ENCODE measurements around the gene PLD3. TPM values are rescaled to one million over a fixed set of nuclear protein-coding genes. Genes with fewer than 3 reads are reported as not detected.

The PLD3 gene
- total RNA-seq, 4 donors from 2014 or later: 61.9 to 210 (median 162) TPM

DNA sequence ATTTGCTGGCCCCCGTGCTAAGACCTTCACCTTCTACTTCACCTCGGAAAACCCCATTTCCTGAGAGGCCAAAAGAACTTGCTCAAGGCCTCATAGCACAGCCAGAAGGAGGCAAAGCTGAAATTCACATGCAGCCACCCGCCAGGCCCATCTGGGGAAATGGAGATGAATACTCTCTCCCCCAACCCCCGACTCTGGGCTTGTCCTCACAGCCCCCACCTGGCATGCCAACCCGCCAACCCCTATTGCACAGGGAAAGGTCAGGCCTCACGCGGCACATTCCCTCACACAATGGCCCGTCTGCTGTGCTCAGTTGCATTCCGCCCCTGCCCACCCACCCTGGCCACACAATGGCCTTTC is 61.5 kb downstream of the PLD3 start:
- Histone ChIP-seq H3K9me3 (no peaks in the 10 kb centered on the region), H3K27me3 (no peaks in the 10 kb centered on the region), H3K4me1 (no peaks in the 10 kb centered on the region), H3K4me3 (no peak overlapping the region), H3K27ac (peak overlapping the region in 1 of 4 donors; percentile 36), H3K36me3 (no peaks in the 10 kb centered on the region)
- DNase-seq: no peak
- TF ChIP-seq POLR2A (IDR thresholded peaks at IDR 0.05): no peak

DNA sequence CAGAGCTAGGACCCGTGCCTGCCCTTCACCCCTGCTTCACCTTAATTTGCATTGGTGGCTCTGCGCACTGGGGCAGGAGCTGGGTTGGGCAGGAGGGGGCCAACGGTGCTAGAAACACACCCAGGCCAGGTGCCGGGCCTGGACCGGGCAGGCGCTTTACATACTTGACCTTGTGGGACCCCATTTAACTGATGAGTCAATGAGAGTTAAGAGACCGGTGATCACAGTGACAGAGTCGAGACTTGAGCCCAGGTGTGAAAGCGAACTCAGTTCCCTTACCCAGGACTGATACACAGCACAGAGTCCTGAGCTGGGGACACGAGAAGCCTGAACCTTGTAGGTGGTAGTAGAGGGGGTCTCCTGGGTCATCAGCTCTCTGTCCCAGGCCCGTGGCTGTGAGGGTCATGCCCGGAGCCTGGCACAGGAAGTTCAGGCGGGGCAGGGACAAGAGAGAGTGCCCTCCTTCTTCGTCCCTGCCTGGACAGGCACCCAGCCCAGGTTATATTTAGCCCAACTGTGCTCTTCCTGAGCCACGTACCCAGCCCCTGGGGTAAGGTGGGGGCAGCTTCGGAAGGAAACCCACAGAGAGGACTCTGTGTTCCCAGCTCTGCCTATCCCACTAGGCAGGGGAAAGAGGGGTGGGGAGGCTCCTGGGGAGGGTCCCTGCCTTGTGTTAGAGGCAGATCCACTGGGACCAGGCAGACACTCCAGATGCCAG is 62.8 kb downstream of the PLD3 start:
- Histone ChIP-seq H3K27ac (peak overlapping the region in 2 of 4 donors; percentile 4 to 52), H3K9me3 (no peaks in the 10 kb centered on the region), H3K36me3 (no peaks in the 10 kb centered on the region), H3K4me1 (no peaks in the 10 kb centered on the region), H3K4me3 (no peak overlapping the region), H3K27me3 (no peaks in the 10 kb centered on the region)
- TF ChIP-seq, protein P1, sequence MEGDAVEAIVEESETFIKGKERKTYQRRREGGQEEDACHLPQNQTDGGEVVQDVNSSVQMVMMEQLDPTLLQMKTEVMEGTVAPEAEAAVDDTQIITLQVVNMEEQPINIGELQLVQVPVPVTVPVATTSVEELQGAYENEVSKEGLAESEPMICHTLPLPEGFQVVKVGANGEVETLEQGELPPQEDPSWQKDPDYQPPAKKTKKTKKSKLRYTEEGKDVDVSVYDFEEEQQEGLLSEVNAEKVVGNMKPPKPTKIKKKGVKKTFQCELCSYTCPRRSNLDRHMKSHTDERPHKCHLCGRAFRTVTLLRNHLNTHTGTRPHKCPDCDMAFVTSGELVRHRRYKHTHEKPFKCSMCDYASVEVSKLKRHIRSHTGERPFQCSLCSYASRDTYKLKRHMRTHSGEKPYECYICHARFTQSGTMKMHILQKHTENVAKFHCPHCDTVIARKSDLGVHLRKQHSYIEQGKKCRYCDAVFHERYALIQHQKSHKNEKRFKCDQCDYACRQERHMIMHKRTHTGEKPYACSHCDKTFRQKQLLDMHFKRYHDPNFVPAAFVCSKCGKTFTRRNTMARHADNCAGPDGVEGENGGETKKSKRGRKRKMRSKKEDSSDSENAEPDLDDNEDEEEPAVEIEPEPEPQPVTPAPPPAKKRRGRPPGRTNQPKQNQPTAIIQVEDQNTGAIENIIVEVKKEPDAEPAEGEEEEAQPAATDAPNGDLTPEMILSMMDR (IDR thresholded peaks at IDR 0.05): no peak
- no peak for TF ChIP-seq POLR2A (IDR thresholded peaks at IDR 0.05)
- no peak for DNase-seq

DNA sequence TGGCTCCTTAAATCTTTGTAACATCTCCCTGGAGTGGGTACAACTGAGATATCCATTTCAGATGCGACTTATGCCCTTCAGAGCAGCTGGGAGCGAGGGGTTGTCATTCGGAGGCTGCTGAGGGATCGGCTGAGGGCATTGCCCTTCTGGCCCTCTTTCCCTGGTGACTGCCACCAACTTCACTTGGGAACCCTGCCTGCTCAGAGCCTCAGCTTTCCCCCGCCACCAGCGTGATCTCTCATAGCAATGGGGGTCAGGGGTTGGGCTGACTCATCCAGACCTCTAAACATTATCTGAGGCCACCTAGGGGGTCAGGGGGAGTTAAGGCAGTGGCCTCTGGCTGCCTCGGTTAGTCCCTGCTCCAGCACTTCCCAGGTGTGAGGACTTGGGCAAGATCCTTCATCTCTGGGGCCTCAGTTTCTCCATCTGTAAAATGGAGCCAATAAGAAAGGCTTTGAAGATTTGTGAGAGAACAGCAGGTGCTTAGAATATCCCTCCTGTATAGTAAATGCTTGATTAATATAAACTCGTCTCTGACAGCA is 63.5 kb downstream of the PLD3 start:
- no peak overlapping the region for H3K4me3 ChIP-seq
- no peaks in the 10 kb centered on the region for H3K27me3 ChIP-seq
- TF ChIP-seq, protein P1 (IDR thresholded peaks at IDR 0.05): no peak
- no peak for TF ChIP-seq POLR2A (IDR thresholded peaks at IDR 0.05)
- H3K4me1 ChIP-seq: peaks cover 0 to 1% (median 0%) of the 10 kb centered on the region in 4 donors
- no peaks in the 10 kb centered on the region for H3K9me3 ChIP-seq
- no peak overlapping the region for H3K27ac ChIP-seq
- DNase-seq: no peak
- H3K36me3 ChIP-seq: no peaks in the 10 kb centered on the region

DNA sequence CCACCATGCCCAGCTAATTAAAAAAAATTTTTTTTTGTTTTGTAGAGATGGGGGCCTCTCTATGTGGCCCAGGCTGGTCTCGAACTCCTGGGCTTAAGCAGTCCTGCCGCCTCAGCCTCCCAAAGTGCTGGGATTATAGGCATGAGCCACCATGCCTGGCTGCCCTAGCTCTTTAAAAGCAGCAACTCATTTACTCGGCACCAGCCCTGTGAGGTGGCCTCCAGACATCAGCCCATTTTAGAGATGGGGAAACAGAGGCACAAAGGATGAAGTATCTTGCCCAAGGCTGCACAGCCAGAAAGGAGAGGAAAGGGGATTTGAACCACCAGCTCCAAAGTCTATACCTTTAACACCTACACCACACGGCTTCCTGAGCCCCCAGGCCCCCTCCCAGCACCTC is 64.4 kb downstream of the PLD3 start:
- Histone ChIP-seq H3K27me3 (no peaks in the 10 kb centered on the region), H3K4me3 (no peak overlapping the region), H3K4me1 (peaks cover 0 to 9% (median 0%) of the 10 kb centered on the region in 4 donors), H3K9me3 (no peaks in the 10 kb centered on the region), H3K36me3 (no peaks in the 10 kb centered on the region), H3K27ac (no peak overlapping the region)
- DNase-seq: no peak
- TF ChIP-seq, protein P1 (IDR thresholded peaks at IDR 0.05): no peak
- TF ChIP-seq POLR2A (IDR thresholded peaks at IDR 0.05): no peak

DNA sequence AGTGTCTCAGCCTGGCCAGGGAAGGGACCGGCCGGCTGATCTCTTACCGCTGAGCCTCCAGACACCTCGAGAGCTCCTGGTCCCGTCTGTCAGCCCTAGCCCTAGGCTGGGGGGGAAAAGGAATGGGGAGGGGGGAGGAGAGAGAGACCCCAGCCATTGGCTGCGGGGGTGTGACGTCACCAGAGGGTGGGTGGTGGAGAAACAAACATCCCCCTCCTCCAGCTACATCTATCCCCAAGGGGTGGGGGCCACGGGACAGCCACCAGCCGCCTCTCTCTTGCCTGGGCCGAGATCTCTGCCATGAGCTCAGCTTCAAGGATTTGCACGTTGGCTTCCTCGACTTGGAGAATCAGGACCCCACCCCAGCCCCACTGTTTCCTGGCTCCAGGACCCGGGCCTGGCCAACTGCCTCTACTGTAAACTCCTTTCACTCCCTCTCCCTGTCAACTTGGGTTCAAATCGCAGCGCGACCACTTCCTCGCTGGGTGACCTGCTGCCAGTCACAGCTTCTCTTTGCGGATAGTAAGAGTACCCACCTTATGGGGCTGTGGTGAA is 64.9 kb downstream of the PLD3 start, which contains the start of gene PRX:
Gene PRX (minus strand): TSS at position 88 of the 555 bp plus-strand sequence. CDS start 5,446 bp downstream, outside the sequence.
- Histone ChIP-seq H3K4me1 (peaks cover 0 to 9% (median 0%) of the 10 kb centered on the region in 4 donors), H3K4me3 (no peak within 1 kb of the TSS), H3K27ac (no peak within 1 kb of the TSS), H3K27me3 (no peaks in the 10 kb centered on the region), H3K9me3 (no peaks in the 10 kb centered on the region), H3K36me3 (no peaks in the 10 kb centered on the region)
- DNase-seq: no peak
- no peak for TF ChIP-seq POLR2A (IDR thresholded peaks at IDR 0.05)
- TF ChIP-seq, protein P1 (IDR thresholded peaks at IDR 0.05): no peak
